ENCODE data around the gene EXOC6B. TPM values are rescaled to one million over a fixed set of nuclear protein-coding genes. Genes with fewer than 3 reads are reported as not detected.

Gene EXOC6B
- total RNA-seq, 1 donor from 2014 or later, result 32.4 TPM

GRCh38 chr2:72341639-72342038, 484.2 kb downstream of the EXOC6B start:
- H3K4me1 ChIP-seq, result no peaks in the 10 kb centered on the region
- H3K4me3 ChIP-seq, result no peak overlapping the region
- DNase-seq (ENCODE audit: low spot score in 2 of 2), result no peak
- no peaks in the 10 kb centered on the region for H3K9me3 ChIP-seq
- no peaks in the 10 kb centered on the region for H3K27me3 ChIP-seq
- no peak for TF ChIP-seq CTCF (IDR thresholded peaks at IDR 0.05)
- H3K36me3 ChIP-seq, result no peaks in the 10 kb centered on the region
- no peak overlapping the region for H3K27ac ChIP-seq
- intact Hi-C loops (cut with DNase I), result no loop called here

GRCh38 chr2:72340665-72341064, 485.2 kb downstream of the EXOC6B start:
- intact Hi-C loops (cut with DNase I), result no loop called here
- no peak overlapping the region for H3K27ac ChIP-seq
- H3K9me3 ChIP-seq, result no peaks in the 10 kb centered on the region
- no peak overlapping the region for H3K4me3 ChIP-seq
- no peaks in the 10 kb centered on the region for H3K27me3 ChIP-seq
- no peaks in the 10 kb centered on the region for H3K36me3 ChIP-seq
- no peaks in the 10 kb centered on the region for H3K4me1 ChIP-seq
- TF ChIP-seq CTCF (IDR thresholded peaks at IDR 0.05), result no peak
- no peak for DNase-seq (ENCODE audit: low spot score in 2 of 2)

- intact Hi-C loops (cut with DNase I), result no loop called here
Measured at GRCh38 chr2:72338076-72338475, 487.8 kb downstream of the EXOC6B start.

DNA sequence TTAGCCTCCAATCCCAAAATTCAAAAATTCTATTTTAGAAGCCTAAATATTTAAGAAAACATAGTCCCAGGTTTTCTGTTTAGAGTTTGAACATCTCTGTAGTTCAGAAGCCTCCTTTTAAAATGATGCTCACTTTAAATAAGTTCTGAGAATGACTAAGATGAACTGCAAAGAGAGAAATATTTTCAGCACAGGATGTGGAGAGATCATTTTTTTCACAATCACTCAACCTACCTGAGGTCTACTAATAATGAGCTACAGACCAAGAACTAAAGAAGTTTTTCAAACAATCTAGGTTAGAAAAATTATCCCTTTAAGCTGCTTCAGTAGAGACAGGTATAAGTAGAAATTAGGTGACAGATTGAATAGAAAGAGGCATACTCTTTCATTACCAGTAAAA, 493.1 kb downstream of the EXOC6B start:
- no peaks in the 10 kb centered on the region for H3K27me3 ChIP-seq
- intact Hi-C loops (cut with DNase I), result no loop called here
- DNase-seq (ENCODE audit: low spot score in 2 of 2), result no peak
- H3K4me1 ChIP-seq, result no peaks in the 10 kb centered on the region
- H3K4me3 ChIP-seq, result no peak overlapping the region
- TF ChIP-seq CTCF (IDR thresholded peaks at IDR 0.05), result no peak
- H3K27ac ChIP-seq, result no peak overlapping the region
- H3K36me3 ChIP-seq, result no peaks in the 10 kb centered on the region
- no peaks in the 10 kb centered on the region for H3K9me3 ChIP-seq

More at GRCh38 chr2:72338076-72338475, 487.8 kb downstream of the EXOC6B start:
- DNase-seq (ENCODE audit: low spot score in 2 of 2), result no peak
- Histone ChIP-seq H3K27me3 (no peaks in the 10 kb centered on the region), H3K9me3 (no peaks in the 10 kb centered on the region), H3K4me3 (no peak overlapping the region), H3K4me1 (no peaks in the 10 kb centered on the region), H3K27ac (no peak overlapping the region), H3K36me3 (no peaks in the 10 kb centered on the region)
- TF ChIP-seq CTCF (IDR thresholded peaks at IDR 0.05), result no peak

- TF ChIP-seq CTCF (IDR thresholded peaks at IDR 0.05), result no peak
- Histone ChIP-seq H3K36me3 (no peaks in the 10 kb centered on the region), H3K9me3 (no peaks in the 10 kb centered on the region), H3K4me3 (no peak overlapping the region), H3K27ac (no peak overlapping the region), H3K4me1 (no peaks in the 10 kb centered on the region), H3K27me3 (no peaks in the 10 kb centered on the region)
- intact Hi-C loops (cut with DNase I), result no loop called here
- no peak for DNase-seq (ENCODE audit: low spot score in 2 of 2)
Measured at GRCh38 chr2:72330652-72331051, 495.2 kb downstream of the EXOC6B start.

DNA sequence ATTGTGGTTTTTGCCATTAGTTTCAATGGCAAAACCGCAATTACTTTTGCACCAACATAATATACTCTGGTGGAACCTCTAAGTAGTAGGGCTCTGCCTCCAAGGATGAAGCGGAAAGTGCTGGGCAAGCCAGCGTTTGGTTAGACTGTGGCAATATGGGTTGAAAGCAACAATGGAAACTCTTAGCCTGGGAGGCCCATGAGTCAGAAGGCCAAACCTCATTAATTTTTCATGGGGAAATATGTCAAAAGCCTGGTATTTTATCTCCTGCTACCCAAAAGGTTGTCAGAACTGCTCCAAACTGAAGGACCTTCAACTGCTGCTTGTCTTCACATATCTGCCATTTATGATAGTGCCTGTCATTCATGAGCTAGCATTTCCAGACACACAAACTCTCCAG, 499.1 kb downstream of the EXOC6B start:
- no peak overlapping the region for H3K27ac ChIP-seq
- no peaks in the 10 kb centered on the region for H3K27me3 ChIP-seq
- no peak for DNase-seq (ENCODE audit: low spot score in 2 of 2)
- intact Hi-C loops (cut with DNase I), result no loop called here
- no peak overlapping the region for H3K4me3 ChIP-seq
- no peaks in the 10 kb centered on the region for H3K9me3 ChIP-seq
- no peaks in the 10 kb centered on the region for H3K4me1 ChIP-seq
- TF ChIP-seq CTCF (IDR thresholded peaks at IDR 0.05), result no peak
- no peaks in the 10 kb centered on the region for H3K36me3 ChIP-seq
